Lower leg skin (tissue), 3 donors: Measurements from ENCODE around the gene FRMD7.

Experiments
- POLR2A ChIP-seq, 2 donors: fragments of 450-650 bp; IDR thresholded peaks; one replicate each; pipeline ENCODE4 v1.6.1; 2016 to 2017; ENCODE audit warnings: antibody characterized with exemption in 2 of 2, mild to moderate bottlenecking in 1 of 2, moderate library complexity in 1 of 2
- TF ChIP-seq, protein P1 (sequence below), 3 donors: fragments of 450-650 bp; IDR thresholded peaks; one replicate each; pipeline ENCODE4 v1.5.1; 2016; ENCODE audit warnings: antibody characterized with exemption in 3 of 3, mild to moderate bottlenecking in 3 of 3, moderate library complexity in 2 of 3

GRCh38 chrX:132171478-132171877 lies 43.7 kb upstream of the FRMD7 start:
- TF ChIP-seq, protein P1, sequence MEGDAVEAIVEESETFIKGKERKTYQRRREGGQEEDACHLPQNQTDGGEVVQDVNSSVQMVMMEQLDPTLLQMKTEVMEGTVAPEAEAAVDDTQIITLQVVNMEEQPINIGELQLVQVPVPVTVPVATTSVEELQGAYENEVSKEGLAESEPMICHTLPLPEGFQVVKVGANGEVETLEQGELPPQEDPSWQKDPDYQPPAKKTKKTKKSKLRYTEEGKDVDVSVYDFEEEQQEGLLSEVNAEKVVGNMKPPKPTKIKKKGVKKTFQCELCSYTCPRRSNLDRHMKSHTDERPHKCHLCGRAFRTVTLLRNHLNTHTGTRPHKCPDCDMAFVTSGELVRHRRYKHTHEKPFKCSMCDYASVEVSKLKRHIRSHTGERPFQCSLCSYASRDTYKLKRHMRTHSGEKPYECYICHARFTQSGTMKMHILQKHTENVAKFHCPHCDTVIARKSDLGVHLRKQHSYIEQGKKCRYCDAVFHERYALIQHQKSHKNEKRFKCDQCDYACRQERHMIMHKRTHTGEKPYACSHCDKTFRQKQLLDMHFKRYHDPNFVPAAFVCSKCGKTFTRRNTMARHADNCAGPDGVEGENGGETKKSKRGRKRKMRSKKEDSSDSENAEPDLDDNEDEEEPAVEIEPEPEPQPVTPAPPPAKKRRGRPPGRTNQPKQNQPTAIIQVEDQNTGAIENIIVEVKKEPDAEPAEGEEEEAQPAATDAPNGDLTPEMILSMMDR (IDR thresholded peaks at IDR 0.05) = no peak
- no peak for TF ChIP-seq POLR2A (IDR thresholded peaks at IDR 0.05)
